ENCODE measurements around the gene RSPH10B. TPM values are rescaled to one million over a fixed set of nuclear protein-coding genes. Genes with fewer than 3 reads are reported as not detected.
A peak's percentile ranks its signal among the peaks of the same experiment; 100 is the strongest.
"Not testable (repeated sequence)": the region's sequence is repeated elsewhere in the genome, so short reads cannot be mapped to it uniquely, and the experiment has no call there.

RSPH10B gene
- total RNA-seq, 1 donor from 2014 or later = not detected

- H3K27me3 ChIP-seq (ENCODE audit: control insufficient read depth, insufficient read depth, low read length) = no peaks in the 10 kb centered on the region
- FAIRE-seq = no peak
- H3K4me3 ChIP-seq (ENCODE audit: low read depth, low read length) = peak within 1 kb of the TSS; percentile 75
- DNase-seq (ENCODE audit: low read depth) = peak; percentile 95
- peak; percentile 14 for TF ChIP-seq CTCF (IDR thresholded peaks at IDR 0.05; ENCODE audit: insufficient read depth, low read length, severe bottlenecking)
- peaks cover 1% of the 10 kb centered on the region for H3K36me3 ChIP-seq (ENCODE audit: control insufficient read depth, insufficient read depth, low read length)
Observed at GRCh38 chr7:6008668-6009611, 38.5 kb upstream of the RSPH10B start, which contains the start of the genes AIMP2 and PMS2. Gene AIMP2, plus strand, starts transcription at chr7:6009272. Its CDS starts 92 bp downstream, at chr7:6009364. Gene PMS2, minus strand, starts transcription at chr7:6009049. Its CDS starts 30 bp downstream, at chr7:6009019.

GRCh38 chr7:6007835-6008590 lies 37.5 kb upstream of the RSPH10B start:
- H3K27me3 ChIP-seq (ENCODE audit: control insufficient read depth, insufficient read depth, low read length); H3K36me3 ChIP-seq (ENCODE audit: control insufficient read depth, insufficient read depth, low read length); FAIRE-seq: not testable (repeated sequence)
- H3K4me3 ChIP-seq (ENCODE audit: low read depth, low read length) = peak overlapping the region; percentile 75
- peak; percentile 7 for DNase-seq (ENCODE audit: low read depth)

- Histone ChIP-seq H3K27me3 (ENCODE audit: control insufficient read depth, insufficient read depth, low read length) (no peaks in the 10 kb centered on the region), H3K4me3 (ENCODE audit: low read depth, low read length) (no peak overlapping the region), H3K36me3 (ENCODE audit: control insufficient read depth, insufficient read depth, low read length) (peaks cover 3% of the 10 kb centered on the region)
- no peak for FAIRE-seq
- no peak for TF ChIP-seq CTCF (IDR thresholded peaks at IDR 0.05; ENCODE audit: insufficient read depth, low read length, severe bottlenecking)
- no peak for DNase-seq (ENCODE audit: low read depth)
Observed at GRCh38 chr7:6007386-6007785, 36.9 kb upstream of the RSPH10B start.

- Histone ChIP-seq H3K36me3 (ENCODE audit: control insufficient read depth, insufficient read depth, low read length) (peaks cover 6% of the 10 kb centered on the region), H3K4me3 (ENCODE audit: low read depth, low read length) (no peak overlapping the region), H3K27me3 (ENCODE audit: control insufficient read depth, insufficient read depth, low read length) (no peaks in the 10 kb centered on the region)
- TF ChIP-seq CTCF (IDR thresholded peaks at IDR 0.05; ENCODE audit: insufficient read depth, low read length, severe bottlenecking) = peak; percentile 50
- no peak for FAIRE-seq
- peak; percentile 47 for DNase-seq (ENCODE audit: low read depth)
Observed at GRCh38 chr7:5997210-5997808, 26.8 kb upstream of the RSPH10B start.

GRCh38 chr7:5987061-5987460 lies 16.6 kb upstream of the RSPH10B start:
- not testable (repeated sequence) for H3K36me3 ChIP-seq (ENCODE audit: control insufficient read depth, insufficient read depth, low read length); DNase-seq (ENCODE audit: low read depth); H3K4me3 ChIP-seq (ENCODE audit: low read depth, low read length); FAIRE-seq; H3K27me3 ChIP-seq (ENCODE audit: control insufficient read depth, insufficient read depth, low read length)

GRCh38 chr7:5979680-5980314 lies 9.3 kb upstream of the RSPH10B start:
- H3K4me3 ChIP-seq (ENCODE audit: low read depth, low read length); H3K36me3 ChIP-seq (ENCODE audit: control insufficient read depth, insufficient read depth, low read length); H3K27me3 ChIP-seq (ENCODE audit: control insufficient read depth, insufficient read depth, low read length); FAIRE-seq; DNase-seq (ENCODE audit: low read depth): not testable (repeated sequence)

- not testable (repeated sequence) for FAIRE-seq; DNase-seq (ENCODE audit: low read depth)
Observed at GRCh38 chr7:5973580-5973979, 3.1 kb upstream of the RSPH10B start.

GRCh38 chr7:5963810-5964209 lies 6.7 kb downstream of the RSPH10B start:
- not testable (repeated sequence) for H3K4me3 ChIP-seq (ENCODE audit: low read depth, low read length); H3K27me3 ChIP-seq (ENCODE audit: control insufficient read depth, insufficient read depth, low read length); H3K36me3 ChIP-seq (ENCODE audit: control insufficient read depth, insufficient read depth, low read length); DNase-seq (ENCODE audit: low read depth); FAIRE-seq

More at GRCh38 chr7:5973580-5973979, 3.1 kb upstream of the RSPH10B start:
- H3K36me3 ChIP-seq (ENCODE audit: control insufficient read depth, insufficient read depth, low read length); H3K4me3 ChIP-seq (ENCODE audit: low read depth, low read length); H3K27me3 ChIP-seq (ENCODE audit: control insufficient read depth, insufficient read depth, low read length): not testable (repeated sequence)

GRCh38 chr7:5963205-5963604 lies 7.3 kb downstream of the RSPH10B start:
- not testable (repeated sequence) for FAIRE-seq; DNase-seq (ENCODE audit: low read depth); H3K27me3 ChIP-seq (ENCODE audit: control insufficient read depth, insufficient read depth, low read length); H3K36me3 ChIP-seq (ENCODE audit: control insufficient read depth, insufficient read depth, low read length); H3K4me3 ChIP-seq (ENCODE audit: low read depth, low read length)

- H3K27me3 ChIP-seq (ENCODE audit: control insufficient read depth, insufficient read depth, low read length); FAIRE-seq; H3K36me3 ChIP-seq (ENCODE audit: control insufficient read depth, insufficient read depth, low read length); H3K4me3 ChIP-seq (ENCODE audit: low read depth, low read length); DNase-seq (ENCODE audit: low read depth): not testable (repeated sequence)
Observed at GRCh38 chr7:5934945-5935450, 35.5 kb downstream of the RSPH10B start.
